ENCODE data around the gene KDM8.

DNA sequence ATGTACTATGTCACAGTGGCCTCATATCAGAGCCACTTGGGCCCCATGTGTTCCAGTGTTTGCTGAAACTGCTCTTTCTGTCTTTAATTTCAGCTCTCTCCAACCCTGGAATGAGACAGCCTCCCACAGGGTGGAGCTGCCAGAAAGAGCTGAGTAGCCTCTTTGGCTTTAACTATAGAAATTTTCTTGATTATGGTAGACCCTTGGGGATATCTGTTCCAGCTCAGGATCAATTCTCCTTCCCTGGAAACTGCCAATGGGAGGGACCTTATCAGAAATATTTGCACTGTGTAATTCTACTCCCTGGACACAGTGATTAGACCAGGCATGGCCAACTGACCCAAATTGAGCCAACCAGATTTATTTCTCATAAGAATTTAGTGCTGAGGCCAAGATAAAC is 39.0 kb upstream of the KDM8 start:
- TF ChIP-seq EZH2 (IDR thresholded peaks at IDR 0.05; ENCODE audit: low read length, unreplicated experiment): no peak
- no peak for TF ChIP-seq EZH2phosphoT487 (IDR thresholded peaks at IDR 0.05; ENCODE audit: borderline replicate concordance, low read length)
